ENCODE measurements around the gene PTPRN2. TPM values are rescaled to one million over a fixed set of nuclear protein-coding genes. Genes with fewer than 3 reads are reported as not detected.

The PTPRN2 gene
- total and polyA plus RNA-seq, 2 of the 13 experiments (the other 11 are each of a cell fraction or from before 2014, with no cell fraction given), result 2.5 to 24.2 TPM

- DNase-seq (ENCODE audit: low spot score), result no peak
- intact Hi-C loops (cut with micrococcal nuclease; ENCODE audit: unreplicated experiment), result no loop called here
- Histone ChIP-seq H3K27me3 (ENCODE audit: control insufficient read depth in 1 of 2, insufficient read depth in 2 of 2, low read length in 2 of 2) (no peaks in the 10 kb centered on the region), H2AFZ (ENCODE audit: low read length) (no peak overlapping the region), H3K9ac (ENCODE audit: insufficient read depth, low read depth, low read length) (no peak overlapping the region), H3K36me3 (replicated peaks in 1 of 2; ENCODE audit: control insufficient read depth in 1 of 2, insufficient read depth in 2 of 2, low read length in 2 of 2) (no peaks in the 10 kb centered on the region; a peak in 1 of 5 replicates), H4K20me1 (ENCODE audit: insufficient read depth, low read length) (peaks cover 33% of the 10 kb centered on the region), H3K27ac (ENCODE audit: extremely low read length, insufficient read depth, low read length) (no peak overlapping the region), H3K9me3 (ENCODE audit: low read length) (no peaks in the 10 kb centered on the region), H3K4me3 (replicated peaks in 1 of 3; ENCODE audit: insufficient read depth in 1 of 3, low read depth in 2 of 3, low read length in 3 of 3) (no peak overlapping the region), H3K4me2 (ENCODE audit: low read depth, low read length) (no peak overlapping the region), H3K4me1 (ENCODE audit: insufficient read depth, low read length) (no peaks in the 10 kb centered on the region), H3K79me2 (ENCODE audit: insufficient read depth, low read length) (no peaks in the 10 kb centered on the region)
- ATAC-seq, result no peak; the same call in 2 of the 3 replicates
- BruUV-seq (replicated peaks), result no TSS peak
- in situ Hi-C loops (cut with HindIII; ENCODE audit: extremely low pct_ligation_motif_present, low pct_unique_long_range_greater_than_20kb), result no loop called here
- WGBS (ENCODE audit: low lambda C conversion rate), result 81% methylated on average over 22 of the region's 28 CpGs
- ChIA-PET POLR2A (no interaction called here), CTCF (ENCODE audit: low intra/inter-chr PET ratio, low total read pairs) (no interaction called here)
- FAIRE-seq, result no peak
- TF ChIP-seq KAT2B (IDR thresholded peaks at IDR 0.05; ENCODE audit: borderline replicate concordance, low read depth, low read length) (no peak), ONECUT2 (CRISPR knock-in tag; IDR thresholded peaks at IDR 0.05) (no peak), KLF15 (CRISPR knock-in tag; IDR thresholded peaks at IDR 0.05; ENCODE audit: borderline replicate concordance) (no peak), ZNF577 (CRISPR knock-in tag; IDR thresholded peaks at IDR 0.05; ENCODE audit: borderline replicate concordance, low read depth) (no peak), SATB2 (CRISPR knock-in tag; IDR thresholded peaks at IDR 0.05) (no peak), FOXP4 (CRISPR knock-in tag; IDR thresholded peaks at IDR 0.05) (no peak), ZNF431 (CRISPR knock-in tag; IDR thresholded peaks at IDR 0.05; ENCODE audit: borderline replicate concordance, low read depth) (no peak), STAT5B (CRISPR knock-in tag; IDR thresholded peaks at IDR 0.05) (no peak), MEIS2 (CRISPR knock-in tag; IDR thresholded peaks at IDR 0.05) (no peak), ZXDC (CRISPR knock-in tag; IDR thresholded peaks at IDR 0.05) (no peak), FOXO1 (CRISPR knock-in tag; IDR thresholded peaks at IDR 0.05) (no peak)
These were observed 340.5 kb downstream of the PTPRN2 start for GRCh38 chr7:158246960-158247673.
